NCI-H2081 (cell line): ENCODE measurements around the gene SOHLH2.

ENCODE experiments used
- DNase-seq, 2 experiments: peaks; one replicate each; lab custom pipeline; 2025; lab: John Stamatoyannopoulos, UW

SOHLH2 gene

DNA sequence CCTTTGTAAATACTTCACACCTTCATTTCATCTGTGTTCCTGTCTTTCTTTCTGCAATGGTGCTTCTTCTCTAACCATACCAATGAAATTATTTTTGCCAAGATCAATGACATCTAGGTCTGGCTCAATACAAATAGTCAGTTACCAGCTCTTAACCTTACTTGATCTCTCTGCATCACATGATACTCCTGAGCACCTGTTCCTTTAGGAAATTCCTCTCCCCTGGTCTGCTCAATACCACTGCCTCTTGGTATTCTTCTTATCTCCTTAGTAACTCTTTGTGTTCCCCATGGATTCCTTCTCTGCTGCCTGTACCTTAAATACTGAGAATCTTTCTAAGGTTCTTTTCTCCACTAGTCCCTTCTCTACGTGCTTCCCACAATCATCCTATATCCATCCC, 25.9 kb downstream of the SOHLH2 start:
- DNase-seq: no peak

DNA sequence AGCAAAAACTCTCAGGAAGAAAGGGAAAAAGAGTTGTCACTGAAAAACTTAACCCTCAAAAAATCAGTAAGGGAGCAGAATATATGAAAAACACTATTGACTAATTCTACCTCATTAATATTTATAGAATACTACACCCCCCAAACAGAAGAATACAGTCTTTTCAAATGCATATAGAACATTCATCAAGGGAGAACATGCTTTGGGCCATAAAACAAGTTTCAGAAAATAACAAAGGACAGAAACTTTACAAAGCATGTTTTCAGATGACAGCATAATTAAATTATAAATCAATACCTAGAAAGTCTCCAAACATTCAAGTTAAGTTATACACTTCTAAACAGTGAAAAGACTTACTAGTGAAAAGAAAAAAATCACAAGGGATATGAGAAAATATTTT, 30.5 kb downstream of the SOHLH2 start:
- no peak for DNase-seq

DNA sequence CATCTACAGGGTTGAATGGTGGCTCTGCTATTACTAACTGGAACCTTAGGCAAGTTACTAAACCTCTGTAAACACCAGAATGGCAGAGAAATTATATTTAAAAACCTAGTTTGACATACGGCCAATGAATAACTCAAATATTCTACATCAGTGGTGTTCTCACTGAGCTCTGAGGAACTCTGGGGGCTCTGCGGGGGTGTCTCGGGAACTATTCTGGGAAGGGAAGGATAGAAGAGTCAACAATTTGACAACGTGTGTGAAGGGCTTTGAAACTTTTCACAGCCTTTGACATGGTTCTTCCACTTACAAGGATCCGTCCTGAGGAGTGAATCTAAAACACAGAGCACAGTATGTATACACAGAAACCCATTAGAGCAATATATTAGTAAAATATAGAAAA, 38.7 kb downstream of the SOHLH2 start:
- DNase-seq: no peak

GRCh38 chr13:36174923-36175322, 39.4 kb downstream of the SOHLH2 start:
- DNase-seq: peak in 1 of 2 experiments; percentile 52

DNA sequence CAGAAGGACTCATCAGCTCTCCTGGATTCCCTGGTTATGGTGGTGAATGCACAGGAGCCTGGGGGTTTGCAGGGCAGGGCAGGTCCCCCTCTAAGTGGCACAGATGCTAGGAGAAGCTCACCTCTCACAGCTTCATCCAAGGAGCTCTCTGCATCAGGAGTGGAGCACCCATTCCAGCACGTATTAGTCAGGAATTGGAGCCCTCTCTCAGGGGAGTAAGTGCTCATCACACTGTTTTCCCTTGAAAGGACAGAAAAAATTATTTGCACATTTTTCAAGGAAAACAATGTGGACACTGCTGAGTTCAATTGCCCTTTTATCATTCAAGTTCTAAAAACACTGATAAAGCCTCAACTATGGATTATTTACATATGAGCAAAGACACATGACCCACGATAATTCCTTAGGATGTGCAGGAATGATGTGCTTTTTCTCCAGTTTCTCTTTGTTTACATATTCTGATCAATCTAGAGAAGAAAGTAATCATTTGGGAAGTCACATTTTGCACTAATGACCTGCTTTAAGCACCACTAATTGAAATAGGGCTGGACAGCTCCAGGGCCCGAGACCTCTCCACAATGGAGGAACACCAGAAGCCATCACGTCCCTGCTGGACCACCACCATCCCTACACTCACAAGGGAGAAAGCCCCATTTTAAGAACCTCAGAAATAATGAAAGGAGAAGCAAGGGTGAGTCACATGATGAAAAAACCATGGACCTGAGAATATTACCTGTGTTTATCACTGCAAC, 40.6 kb downstream of the SOHLH2 start:
- DNase-seq: no peak

- no peak for DNase-seq
Measured at GRCh38 chr13:36166046-36166445, 48.3 kb downstream of the SOHLH2 start.

DNA sequence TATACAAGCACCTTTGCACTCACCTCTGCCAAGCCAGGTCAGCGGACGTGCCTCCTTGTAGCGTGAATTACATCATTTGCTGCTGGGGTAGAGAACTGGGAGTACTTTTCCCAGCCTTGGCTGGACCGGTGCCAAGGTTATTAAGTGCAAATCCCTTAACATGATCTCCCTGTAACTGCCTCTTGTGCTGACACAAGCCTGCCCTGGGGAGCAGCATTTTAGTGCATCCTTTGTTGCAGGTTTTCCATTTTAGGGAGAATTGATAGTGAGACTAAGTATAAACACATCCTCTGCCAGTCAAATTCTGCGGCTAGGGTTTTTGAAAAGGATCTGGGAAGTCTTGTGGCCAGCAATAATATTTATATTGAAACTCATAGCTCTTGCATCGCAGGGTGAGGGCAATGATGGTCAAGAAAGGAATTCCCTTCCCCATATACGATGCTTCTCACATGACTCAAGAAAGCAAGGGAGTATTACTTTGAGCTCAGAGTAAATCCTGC, 50.5 kb downstream of the SOHLH2 start:
- peak; percentile 65 to 79 for DNase-seq

DNA sequence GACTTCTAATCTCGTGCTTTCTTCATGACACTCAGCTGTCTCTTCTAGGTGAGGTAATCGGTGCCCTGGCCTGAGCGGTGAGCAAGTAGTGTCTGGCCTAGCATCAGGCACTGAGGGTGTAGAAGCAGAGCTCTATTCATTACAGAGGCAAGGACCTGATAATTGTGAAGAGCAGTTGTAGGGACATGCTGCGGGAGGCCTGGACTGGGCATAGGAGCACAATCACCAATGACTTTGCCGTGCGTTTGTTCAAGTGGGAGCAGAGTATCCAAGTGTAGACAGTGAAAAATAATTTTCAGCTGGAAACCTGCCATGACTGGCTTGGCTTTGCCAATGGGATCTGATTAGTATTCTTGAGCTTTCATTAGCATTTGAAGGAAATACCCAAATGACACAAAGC, 51.1 kb downstream of the SOHLH2 start:
- DNase-seq: peak in 1 of 2 experiments; percentile 61

GRCh38 chr13:36160297-36160696, 54.1 kb downstream of the SOHLH2 start:
- DNase-seq: no peak

DNA sequence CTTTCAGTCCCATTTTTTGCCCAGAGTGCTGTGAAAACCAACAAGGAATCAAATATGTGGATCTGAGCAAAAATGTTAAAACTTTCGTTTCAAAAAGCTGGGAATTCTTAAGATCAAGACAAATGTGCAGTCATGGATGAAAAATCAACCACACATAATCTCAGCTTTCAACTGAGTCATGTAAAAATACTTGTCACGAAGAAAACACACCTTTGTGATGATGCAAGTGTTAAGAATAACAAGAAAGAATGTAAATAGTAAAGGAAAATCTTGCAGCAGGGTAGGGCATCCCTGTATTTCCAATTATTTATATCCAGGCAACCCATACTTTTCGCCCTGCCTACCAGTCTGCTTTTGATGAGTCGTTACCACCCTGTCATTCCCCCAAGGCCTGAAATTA, 55.7 kb downstream of the SOHLH2 start:
- DNase-seq: no peak

DNA sequence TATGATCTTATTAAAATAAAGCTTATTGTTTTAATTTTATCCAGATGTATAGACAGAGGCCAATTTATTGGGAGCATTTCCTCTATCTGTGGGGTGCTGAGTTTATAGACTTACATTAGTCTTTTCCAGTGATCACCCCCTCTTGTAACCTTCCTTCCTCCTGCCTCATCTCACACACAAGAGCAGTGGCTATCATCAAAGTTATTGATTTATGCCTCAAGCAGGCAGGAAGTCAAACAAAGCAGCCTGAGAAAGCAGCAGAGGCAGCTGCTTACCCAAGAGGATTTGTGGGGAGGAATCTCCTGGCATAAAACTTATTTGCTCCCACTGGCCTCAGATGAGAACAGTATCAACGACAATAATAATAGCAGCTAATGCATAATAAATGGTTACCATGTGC, 56.9 kb downstream of the SOHLH2 start:
- peak in 1 of 2 experiments; percentile 34 for DNase-seq

- no peak for DNase-seq
Measured at GRCh38 chr13:36154567-36155291, 59.6 kb downstream of the SOHLH2 start.

- DNase-seq: no peak
Measured at GRCh38 chr13:36151591-36151990, 62.8 kb downstream of the SOHLH2 start.

GRCh38 chr13:36148446-36148845, 65.9 kb downstream of the SOHLH2 start:
- no peak for DNase-seq

- no peak for DNase-seq
Measured at GRCh38 chr13:36147330-36147729, 67.0 kb downstream of the SOHLH2 start.

GRCh38 chr13:36146511-36147269, 67.7 kb downstream of the SOHLH2 start:
- no peak for DNase-seq

DNA sequence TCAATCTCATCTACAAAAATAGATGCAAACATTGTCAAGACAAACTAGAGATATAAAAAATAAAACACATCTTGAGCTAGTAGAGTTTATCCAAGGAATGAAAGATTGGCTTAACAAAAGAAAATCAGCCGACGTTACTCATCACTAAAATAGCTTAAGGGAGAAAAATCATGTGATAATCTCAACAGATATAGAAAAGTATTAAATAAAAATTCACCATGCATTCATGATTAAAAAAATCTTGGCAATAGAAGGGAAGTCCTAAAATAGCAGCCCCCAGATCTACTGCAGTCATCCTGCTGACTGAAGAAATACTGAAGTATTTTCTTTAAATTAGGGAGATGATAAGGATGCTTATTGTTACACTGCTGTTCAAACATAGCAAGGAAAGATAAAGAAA, 70.6 kb downstream of the SOHLH2 start:
- DNase-seq: no peak

GRCh38 chr13:36142735-36143134, 71.6 kb downstream of the SOHLH2 start:
- no peak for DNase-seq

- DNase-seq: no peak
Measured at GRCh38 chr13:36135876-36136275, 78.5 kb downstream of the SOHLH2 start.

- DNase-seq: no peak
Measured at GRCh38 chr13:36134632-36135031, 79.7 kb downstream of the SOHLH2 start.

DNA sequence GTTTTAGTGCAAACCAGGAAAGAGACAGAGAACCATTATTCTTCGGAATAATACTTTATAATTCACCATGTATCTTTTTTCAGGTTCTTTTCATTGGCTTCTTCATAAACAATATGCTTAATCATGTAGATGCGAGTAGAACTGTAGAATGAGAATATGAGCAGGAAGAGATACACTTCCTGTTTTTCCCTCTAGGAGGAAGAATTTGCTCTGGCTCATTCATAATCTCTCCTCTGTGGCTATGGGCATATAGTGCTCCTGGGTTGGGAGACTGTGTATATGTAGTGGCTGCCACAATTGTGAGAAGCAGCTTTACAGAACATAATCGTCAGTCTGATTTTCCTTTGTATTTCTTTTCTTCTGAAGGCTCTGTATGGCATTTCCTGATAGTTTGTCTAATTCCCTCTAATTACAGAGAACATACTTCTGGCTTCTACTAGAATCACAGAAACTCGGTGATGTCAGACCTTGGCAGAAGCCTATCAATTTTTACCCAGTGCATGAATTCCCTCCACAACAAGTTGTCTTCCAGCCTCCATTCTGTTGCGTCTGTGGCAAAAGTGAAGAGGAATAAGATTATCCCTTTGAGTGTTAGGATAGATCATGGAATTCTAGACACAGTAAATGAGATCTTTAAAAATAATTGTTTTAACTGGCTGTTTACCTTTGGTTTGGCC, 80.3 kb downstream of the SOHLH2 start:
- DNase-seq: peak; percentile 17 to 19

- no peak for DNase-seq
Measured at GRCh38 chr13:36132376-36132775, 82.0 kb downstream of the SOHLH2 start.
